GM18505 (cell line): ENCODE results near the gene TMEM88.

Source experiments
- ATAC-seq: cut with Tn5 transposase; IDR thresholded peaks from one replicate; pipeline ENCODE4 v1.9.1; 2021; ENCODE audit not compliant: unreplicated experiment
- POLR2A ChIP-seq: IDR thresholded peaks from 4 replicates; pipeline ENCODE4 v1.6.1; 2011; ENCODE audit warnings: borderline replicate concordance; ENCODE audit not compliant: insufficient read depth, insufficient read length; ENCODE audit errors: extremely low read depth

The TMEM88 gene

GRCh38 chr17:7884581-7885366 lies 29.9 kb downstream of the TMEM88 start:
- no peak for TF ChIP-seq POLR2A
- no peak for ATAC-seq

GRCh38 chr17:7885367-7886226 lies 30.7 kb downstream of the TMEM88 start:
- no peak for ATAC-seq
- TF ChIP-seq POLR2A, result peak; percentile 56

DNA sequence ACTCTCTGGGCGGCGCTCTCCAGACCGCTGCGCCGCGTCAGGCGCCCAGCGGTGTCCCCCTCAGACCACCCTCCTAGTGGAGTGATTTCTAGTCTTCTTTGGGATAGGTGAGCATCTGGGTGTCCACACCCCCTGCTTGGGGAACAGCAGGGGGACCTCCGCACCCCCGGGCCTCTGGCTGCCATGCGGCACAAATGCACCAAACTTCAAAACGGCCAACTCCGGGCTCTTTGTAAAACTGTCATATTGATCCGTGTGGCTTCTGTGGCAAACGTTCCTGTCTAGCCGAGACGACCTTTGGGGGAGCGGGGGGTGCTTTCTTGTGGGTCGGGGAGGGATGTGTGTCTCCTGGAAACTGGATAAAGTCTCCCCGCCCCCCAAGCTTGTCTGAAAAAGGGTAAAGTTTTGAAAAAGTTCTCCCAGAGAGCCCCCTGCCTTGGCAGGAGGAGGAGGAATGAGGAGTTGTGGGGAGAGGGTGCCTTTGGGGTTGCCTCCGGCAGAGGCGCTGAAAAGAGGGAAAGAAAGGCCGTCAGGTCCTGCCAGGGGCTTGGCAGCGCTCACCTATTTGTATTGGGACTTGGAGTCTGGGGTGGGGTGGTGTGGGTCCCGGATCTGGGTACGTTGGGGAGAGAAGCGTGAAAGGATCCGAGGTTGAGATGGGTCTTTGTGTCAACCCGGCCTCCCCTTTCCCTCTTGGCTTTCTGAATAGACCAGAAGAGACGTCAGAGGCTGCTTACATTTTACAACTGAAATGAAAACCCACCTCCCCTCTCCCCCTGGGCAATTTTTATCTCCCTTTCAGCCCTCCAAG lies 31.6 kb downstream of the TMEM88 start:
- ATAC-seq, result no peak
- no peak for TF ChIP-seq POLR2A

DNA sequence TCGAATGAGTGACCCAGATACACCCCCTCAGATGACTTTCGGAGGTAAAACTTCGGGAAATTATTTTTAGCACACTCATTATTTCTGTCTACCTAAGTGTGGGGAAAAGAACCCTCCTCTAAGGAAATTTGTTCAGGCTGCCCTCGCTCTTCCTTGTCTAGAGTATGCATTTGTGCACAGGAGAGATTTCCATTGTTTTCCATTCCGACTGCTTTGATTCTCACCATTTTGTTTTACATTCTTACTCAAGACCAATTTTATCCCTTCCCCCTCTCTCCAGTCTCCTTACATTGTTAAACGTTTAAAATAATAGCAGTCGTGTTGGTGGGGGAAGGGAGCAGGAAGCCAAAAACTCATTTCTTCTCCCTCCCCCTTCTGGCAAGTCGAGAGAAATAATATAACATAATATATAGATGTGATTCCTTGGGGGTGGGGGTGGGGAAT lies 32.2 kb downstream of the TMEM88 start:
- no peak for ATAC-seq
- no peak for TF ChIP-seq POLR2A

- peak; percentile 46 for ATAC-seq
- peak; percentile 24 for TF ChIP-seq POLR2A
These were observed 32.8 kb downstream of the TMEM88 start for GRCh38 chr17:7887482-7888183.

GRCh38 chr17:7888184-7888920 lies 33.5 kb downstream of the TMEM88 start, which contains the start of gene CHD3:
CHD3 (plus strand) TSS chr17:7888789; CDS start chr17:7889001, 212 bp downstream.
- no peak for ATAC-seq
- TF ChIP-seq POLR2A, result no peak

DNA sequence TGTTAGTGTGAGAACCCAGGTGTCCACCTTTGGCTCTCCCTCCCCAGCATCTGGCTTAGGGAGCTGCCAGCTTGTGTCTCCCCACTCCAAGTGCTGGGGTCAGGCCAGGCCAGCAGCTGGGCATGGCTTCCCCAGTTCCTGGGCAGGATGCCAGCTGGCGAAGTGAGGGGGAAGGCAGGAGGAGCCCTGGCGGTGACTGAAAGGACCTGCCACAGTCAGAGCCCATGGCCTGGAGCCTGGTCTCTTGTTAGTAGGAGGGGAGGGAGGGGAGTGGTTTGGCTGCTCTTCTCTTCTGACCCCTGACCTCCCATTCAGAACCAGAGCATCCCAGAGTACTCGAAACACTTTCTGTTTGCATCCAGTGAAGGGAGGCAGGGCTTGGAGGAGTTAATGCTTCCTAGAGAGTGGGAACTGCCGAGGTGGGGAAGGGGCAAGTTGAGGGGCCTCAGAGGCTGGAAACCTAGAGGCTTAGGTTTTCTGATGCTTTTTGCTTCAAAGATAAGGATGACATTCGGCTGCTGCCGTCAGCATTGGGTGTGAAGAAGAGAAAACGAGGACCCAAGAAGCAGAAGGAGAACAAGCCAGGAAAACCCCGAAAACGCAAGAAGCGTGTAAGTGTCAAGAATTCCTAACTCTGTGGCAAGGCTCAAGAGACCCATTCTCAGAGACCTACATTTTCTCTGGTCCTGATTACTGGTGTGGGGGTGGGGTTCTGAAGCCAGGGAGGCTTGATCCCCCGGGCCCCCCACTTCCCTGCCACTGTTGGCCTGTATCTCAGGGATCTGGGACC lies 34.5 kb downstream of the TMEM88 start:
- TF ChIP-seq POLR2A, result no peak
- ATAC-seq, result no peak

- ATAC-seq, result no peak
- no peak for TF ChIP-seq POLR2A
These were observed 38.5 kb downstream of the TMEM88 start for GRCh38 chr17:7893187-7893880.

- no peak for TF ChIP-seq POLR2A
- ATAC-seq, result no peak
These were observed 39.4 kb downstream of the TMEM88 start for GRCh38 chr17:7894226-7894625.

- no peak for ATAC-seq
- no peak for TF ChIP-seq POLR2A
These were observed 40.0 kb downstream of the TMEM88 start for GRCh38 chr17:7894866-7895265.

DNA sequence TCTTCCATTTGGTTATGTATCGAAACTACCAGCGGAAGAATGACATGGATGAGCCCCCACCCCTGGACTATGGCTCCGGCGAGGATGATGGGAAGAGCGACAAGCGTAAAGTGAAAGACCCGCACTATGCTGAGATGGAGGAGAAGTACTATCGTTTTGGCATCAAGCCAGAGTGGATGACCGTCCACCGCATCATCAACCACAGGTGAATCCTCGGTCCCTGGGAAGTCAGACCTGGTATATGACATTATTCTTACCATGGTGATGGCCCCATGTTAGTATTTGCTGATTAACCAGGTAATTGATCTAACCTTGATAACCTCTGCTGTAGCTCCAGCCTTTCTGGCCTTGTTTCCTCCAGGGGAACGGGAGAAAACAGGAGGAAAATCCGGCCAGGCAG lies 42.2 kb downstream of the TMEM88 start:
- ATAC-seq, result no peak
- no peak for TF ChIP-seq POLR2A
